GM12872 (cell line): ENCODE data around the gene SLC25A1.

Experiments
- TF ChIP-seq, protein P1 (sequence below): IDR thresholded peaks from 3 replicates; pipeline ENCODE4 v1.5.1; 2011; ENCODE audit warnings: low read depth, mild to moderate bottlenecking, low read length, moderate library complexity; ENCODE audit not compliant: insufficient read depth

SLC25A1 gene

DNA sequence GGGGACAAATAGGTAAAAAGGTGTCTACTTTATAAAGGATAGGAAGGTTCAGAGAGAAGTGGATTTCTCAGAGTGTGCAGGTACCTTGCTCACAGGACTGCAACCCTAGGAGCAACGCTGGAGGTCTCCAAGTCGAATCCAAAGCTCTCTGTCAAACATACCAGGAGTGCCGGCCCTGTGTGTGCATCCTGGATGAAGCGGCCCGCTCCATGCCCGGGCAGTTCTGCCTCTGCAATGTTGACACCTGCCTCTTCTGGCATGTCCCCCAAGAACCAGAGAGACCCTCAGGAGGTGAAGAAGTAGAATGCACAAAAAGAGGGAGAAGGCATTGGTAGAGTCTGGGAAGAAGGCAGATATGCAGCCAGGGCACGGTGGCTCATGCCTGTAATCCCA, 50.5 kb downstream of the SLC25A1 start:
- TF ChIP-seq, protein P1, sequence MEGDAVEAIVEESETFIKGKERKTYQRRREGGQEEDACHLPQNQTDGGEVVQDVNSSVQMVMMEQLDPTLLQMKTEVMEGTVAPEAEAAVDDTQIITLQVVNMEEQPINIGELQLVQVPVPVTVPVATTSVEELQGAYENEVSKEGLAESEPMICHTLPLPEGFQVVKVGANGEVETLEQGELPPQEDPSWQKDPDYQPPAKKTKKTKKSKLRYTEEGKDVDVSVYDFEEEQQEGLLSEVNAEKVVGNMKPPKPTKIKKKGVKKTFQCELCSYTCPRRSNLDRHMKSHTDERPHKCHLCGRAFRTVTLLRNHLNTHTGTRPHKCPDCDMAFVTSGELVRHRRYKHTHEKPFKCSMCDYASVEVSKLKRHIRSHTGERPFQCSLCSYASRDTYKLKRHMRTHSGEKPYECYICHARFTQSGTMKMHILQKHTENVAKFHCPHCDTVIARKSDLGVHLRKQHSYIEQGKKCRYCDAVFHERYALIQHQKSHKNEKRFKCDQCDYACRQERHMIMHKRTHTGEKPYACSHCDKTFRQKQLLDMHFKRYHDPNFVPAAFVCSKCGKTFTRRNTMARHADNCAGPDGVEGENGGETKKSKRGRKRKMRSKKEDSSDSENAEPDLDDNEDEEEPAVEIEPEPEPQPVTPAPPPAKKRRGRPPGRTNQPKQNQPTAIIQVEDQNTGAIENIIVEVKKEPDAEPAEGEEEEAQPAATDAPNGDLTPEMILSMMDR: no peak

DNA sequence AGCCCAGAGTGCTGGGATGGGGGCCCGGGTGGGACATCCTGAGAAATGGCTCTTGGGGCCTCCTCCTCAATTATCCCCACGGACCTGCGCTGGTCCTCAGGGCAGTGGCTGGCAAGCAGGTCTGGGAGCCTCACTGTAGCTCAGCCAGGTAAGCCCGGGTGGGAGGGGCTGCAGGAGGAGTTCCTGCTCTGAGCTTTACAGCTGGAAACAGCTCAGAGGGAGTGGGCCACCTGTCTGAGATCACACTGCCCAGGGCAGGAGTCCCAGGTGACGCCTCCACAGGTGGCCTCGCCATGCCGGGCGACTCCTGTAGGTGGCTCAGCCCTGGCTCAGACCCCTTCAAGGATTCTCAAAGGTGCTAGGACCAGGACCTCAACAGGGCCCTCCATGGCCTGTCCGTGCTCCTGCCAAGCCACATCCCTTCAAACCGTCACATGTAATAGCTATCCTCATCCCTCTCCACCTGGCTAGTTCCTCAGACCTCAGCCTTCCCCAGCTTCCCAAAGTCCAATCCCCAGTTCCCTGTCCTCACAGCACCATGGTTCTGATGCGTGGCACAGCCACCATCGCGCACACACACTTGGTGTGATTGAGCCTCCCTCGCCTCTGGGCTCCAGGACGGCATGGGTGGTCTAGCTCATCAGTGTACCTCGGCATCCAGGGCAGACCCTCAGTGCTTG, 51.1 kb downstream of the SLC25A1 start:
- TF ChIP-seq, protein P1: no peak

DNA sequence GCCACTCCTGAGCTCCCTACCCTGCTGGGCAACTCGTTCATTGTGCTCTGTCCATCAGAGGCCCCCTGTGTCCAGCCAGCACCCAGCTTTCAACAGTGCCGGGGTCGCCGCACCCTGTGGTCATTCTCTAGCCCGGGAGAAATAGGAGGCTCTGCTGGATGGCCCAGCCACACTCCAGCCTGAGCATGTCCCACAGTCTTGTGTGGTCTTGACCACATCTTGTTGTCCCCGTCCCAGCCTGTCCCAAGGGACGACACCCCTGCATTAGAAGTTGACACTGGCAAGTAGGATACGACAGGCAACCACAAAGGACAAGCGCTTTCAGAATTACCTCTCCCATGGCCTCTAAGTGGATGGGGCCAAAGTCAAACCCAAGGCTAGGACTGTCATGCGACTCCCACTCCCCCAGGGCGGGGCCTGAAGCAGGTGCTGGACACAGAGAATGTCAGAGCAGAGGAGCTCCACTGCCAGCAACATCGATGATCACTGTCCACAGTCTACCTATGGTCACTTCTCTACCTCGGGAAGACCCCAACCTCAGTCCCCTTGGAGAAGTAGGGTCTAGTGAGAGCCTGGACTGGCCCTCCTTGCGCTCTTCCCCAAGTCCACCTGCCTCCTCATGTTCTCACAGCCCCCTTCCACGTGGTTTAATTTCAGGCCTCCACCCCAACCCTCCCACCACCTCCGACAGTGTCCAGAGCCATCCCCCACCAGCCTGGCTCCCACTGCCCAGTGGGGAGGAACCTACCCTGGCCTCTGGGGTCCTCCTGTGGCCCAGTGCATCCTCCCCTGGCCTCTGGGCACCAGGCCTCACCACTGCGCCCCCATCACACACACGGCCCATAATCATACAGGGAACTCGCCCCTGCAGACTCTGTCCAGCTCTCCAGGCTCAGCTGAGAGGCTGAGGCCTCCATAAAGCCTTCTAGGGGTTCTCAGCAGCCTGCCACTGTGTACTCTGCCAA, 51.9 kb downstream of the SLC25A1 start:
- TF ChIP-seq, protein P1: no peak
